ENCODE measurements around the gene RGS4.
A peak's percentile ranks its signal among the peaks of the same experiment; 100 is the strongest.
"Not testable (repeated sequence)": the region's sequence is repeated elsewhere in the genome, so short reads cannot be mapped to it uniquely, and the experiment has no call there.

The RGS4 gene

DNA sequence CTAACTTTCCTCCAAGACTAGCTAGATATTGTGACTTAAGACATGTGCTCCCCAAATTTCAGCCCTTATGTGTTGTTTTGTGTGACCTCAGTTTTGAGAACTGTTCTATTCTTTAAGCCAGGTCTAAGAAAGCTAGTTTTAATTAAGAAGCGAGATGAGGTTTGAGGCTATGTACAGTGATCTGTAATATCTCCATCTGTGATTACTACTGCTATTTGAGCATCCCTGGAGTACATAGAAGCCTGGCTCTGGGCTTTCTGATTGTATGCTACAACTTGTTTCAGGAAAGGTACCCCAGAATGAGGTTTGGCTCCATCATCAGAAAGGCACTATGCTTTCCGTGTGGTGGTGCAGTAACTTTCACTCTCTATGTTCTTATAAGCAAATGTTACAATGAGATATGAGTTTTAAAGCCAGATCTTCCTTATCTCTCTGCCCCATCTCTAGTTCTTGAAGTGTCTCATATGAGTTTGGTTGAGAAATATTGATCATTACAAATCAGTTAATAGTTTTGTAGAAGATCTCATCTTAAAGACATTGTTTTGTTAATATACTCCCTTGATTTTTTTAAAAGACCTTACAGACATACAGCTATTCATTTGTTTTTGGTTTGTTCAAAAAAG is 605 bp downstream of the RGS4 start:
- no peak for DNase-seq

GRCh38 chr1:163071405-163072255 is 2.5 kb downstream of the RGS4 start:
- peak; percentile 36 for DNase-seq

DNA sequence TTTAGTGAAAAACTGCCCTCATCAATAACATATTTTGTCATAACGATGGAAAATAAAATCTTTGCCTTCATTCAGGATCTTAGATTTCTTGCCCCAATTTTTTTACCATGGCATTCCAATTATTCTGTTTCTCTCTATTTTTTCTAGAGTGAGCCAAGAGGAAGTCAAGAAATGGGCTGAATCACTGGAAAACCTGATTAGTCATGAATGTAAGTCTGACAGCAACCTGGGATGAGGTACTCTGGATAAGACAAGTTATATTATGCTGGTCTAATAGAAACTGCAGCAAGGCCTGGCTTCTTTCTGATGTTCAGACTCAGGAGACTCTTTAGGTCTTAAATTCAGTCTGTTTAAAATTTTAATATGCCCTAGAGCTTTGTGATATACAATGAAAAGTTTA is 3.5 kb downstream of the RGS4 start:
- DNase-seq, result no peak

- DNase-seq, result no peak
These were observed 4.8 kb downstream of the RGS4 start for GRCh38 chr1:163074004-163074403.

DNA sequence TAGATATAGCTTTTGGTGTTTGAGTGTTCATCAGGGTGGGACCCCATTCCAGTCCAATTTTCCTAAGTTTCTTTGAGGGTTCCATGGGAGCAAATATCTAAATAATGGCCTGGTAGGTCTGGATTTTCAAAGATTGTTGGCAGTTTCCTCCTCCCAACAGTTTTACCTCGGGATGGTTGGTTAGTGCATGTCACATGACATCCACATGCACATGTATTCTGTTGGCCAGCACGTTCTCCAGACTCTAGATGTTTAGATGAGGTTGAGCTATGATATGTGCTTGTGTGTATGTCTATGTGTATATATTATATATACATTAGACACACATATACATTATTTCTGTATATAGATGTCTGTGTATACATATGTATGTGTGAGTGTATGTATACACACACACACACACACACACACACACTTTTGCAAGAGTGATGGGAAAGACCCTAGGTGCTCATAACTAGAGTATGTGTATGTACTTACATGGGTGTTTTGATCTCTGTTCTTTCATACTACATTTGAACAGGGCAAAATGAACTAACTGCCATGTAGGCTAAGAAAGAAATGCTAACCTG is 5.6 kb downstream of the RGS4 start:
- no peak for DNase-seq

GRCh38 chr1:163076044-163076443 is 6.9 kb downstream of the RGS4 start:
- no peak for DNase-seq

DNA sequence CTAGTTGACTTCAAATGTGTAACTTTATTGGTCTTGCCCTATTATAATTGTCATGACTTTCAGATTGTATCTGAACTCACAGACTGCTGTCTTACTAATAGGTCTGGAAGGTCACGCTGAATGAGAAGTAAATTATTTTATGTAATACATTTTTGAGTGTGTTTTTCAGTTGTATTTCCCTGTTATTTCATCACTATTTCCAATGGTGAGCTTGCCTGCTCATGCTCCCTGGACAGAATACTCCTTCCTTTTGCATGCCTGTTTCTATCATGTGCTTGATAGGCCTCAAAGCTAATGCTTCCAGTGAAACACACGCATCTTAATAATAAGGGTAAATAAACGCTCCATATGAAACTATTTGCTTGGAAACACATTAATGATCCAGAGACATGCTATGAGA is 7.3 kb downstream of the RGS4 start:
- no peak for DNase-seq

DNA sequence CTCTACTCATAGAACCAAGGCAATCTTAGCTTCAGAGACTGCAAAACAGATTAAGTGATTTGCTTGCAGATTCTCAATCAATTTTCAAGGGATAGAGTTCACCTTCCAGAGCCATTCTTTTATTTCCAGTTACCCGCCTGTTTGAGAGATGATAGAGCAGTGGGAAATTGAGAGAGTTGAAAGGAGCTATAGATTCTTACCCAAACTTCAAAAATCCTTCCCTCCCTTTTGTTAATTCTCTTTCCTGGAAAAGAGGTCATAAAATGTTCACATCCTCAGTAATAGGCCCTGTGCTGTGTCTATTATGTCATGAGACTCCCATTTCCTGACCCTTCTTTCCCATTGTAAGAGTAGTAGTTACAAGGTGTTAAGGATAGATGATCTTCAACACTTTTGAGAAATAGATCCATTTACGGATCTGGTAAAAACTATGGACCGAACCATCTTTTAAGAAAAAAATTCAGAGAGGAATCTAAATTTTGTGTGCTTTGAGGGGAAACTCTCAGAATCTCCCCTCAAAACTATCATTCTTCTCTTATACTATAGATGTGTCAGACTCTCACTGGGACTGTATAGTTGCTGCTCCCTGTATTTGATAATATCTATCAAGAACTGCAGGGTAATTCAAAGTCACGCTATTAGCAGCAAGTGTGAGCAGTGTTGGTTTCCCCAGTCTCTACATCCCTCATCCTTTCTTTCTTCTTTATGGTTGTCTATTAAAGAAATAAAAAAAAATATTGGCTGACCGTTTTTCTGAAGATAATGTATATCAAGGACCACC is 8.0 kb downstream of the RGS4 start:
- DNase-seq, result no peak

- no peak for DNase-seq
These were observed 13.8 kb downstream of the RGS4 start for GRCh38 chr1:163082971-163083370.

- DNase-seq, result no peak
These were observed 14.5 kb downstream of the RGS4 start for GRCh38 chr1:163083690-163084089.

DNA sequence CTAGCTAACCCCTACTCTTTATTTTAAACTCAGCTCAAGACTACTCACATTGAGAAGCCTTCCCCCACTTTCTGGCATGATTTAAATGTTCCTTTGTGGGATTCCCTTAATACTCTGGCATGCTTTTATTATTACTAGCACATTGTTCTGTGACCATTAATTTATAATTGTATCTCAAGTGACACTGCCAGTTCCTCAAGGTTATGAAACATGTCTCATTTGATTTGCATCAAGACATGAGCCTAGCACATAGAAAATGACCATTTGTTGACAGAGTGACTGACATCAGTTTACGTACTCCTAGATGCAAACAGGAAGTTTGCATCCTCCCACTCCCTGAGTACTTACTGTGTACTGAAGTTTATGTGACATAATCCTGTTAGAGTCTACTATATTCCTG is 15.2 kb downstream of the RGS4 start:
- no peak for DNase-seq

DNA sequence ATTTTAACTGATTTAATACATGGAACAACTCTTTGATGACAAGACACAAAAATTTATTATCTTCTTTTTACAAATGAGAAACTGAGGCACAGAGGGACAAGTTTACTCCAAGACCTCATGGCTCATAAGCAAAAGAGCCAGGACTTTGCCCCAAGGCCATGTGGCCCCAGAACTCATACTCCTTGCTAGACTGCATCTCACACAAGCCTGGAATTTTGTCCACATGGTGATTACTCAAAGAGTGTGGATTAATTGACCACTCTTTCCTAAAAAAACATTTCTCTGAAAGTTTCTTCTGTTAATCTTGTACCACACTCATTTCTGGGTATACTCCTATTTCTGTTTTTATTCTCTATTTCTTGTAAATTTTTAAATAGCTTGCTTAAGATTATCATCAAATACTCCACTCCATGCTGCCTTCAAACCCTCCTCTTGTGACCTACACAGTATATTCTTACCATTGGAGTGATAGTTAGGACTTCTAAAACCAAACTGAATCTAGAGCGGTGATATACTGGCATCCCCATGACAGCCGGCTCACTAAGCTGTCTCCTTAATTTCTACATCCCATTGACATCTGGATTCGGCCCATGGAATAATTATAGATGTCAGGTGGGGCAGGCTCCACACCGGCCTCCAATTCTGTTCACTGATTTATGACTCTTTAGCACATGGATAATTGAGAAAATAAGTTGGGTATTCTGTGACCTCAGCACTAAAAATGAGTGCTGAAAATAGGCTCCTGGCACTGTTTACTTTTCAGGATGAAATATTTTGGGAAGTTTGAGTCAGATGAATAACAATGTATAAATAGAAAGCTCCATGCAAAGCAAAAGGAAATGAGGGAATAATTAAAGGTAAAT is 16.1 kb downstream of the RGS4 start:
- no peak for DNase-seq

GRCh38 chr1:163085904-163086268 is 16.7 kb downstream of the RGS4 start:
- no peak for DNase-seq

DNA sequence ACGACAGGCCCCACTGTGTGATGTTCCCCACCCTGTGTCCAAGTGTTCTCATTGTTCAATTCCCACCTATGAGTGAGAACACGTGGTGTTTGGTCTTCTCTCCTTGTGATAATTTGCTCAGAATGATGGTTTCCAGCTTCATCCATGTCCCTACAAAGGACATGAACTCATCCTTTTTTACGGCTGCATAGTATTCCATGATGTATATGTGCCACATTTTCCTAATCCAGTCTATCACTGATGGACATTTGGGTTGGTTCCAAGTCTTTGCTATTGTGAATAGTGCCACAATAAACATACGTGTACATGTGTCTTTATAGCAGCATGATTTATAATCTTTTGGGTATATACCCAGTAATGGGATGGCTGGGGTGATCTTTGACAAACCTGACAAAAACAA is 20.0 kb downstream of the RGS4 start:
- not testable (repeated sequence) for DNase-seq

DNA sequence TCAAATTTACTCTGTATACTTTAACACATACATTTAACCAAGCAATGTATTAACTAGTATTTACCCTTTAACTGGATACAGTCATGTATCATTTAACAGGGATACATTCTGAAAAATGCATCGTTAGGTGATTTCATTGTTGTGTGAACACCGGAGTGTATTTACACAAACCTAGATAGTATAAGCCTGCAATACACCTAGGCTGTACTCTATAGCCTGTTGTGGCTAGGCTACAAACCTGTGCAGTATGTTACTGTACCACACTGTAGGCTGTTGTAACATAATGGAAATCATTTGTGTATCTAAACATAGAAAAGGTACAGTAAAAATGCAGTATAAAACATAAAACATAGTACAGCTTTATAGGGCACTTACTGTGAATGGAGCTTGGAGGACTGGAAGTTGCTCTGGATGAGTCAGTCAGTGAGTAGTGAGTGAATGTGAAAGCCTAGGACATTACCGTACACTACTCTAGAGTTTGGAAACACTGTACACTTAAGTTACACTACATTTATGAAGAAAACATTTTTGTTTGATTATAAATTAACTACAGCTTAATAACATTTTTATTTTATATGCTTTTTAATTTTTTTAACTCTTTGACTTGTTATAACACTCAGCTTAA is 21.3 kb downstream of the RGS4 start:
- DNase-seq, result no peak

GRCh38 chr1:163093169-163093568 is 24.0 kb downstream of the RGS4 start:
- no peak for DNase-seq

DNA sequence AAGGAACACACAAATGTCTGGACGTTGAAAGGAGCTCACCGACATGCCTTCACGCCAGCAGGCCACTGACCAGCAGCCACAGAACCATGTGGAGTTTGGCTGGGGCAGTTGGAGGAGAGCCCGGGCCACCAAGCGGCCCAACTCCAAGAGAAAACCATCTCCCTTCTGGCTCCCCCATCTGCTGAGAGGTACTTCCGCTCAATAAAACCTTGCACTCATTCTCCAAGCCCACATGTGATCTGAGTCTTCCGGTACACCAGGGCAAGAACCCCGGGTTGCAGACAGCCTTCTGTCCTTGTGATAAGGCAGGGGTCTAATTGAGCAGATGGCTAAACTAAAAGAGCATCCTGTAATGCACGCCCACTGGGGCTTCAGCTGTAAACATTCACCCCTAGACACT is 24.4 kb downstream of the RGS4 start:
- DNase-seq, result no peak

- DNase-seq, result no peak
These were observed 25.0 kb downstream of the RGS4 start for GRCh38 chr1:163094182-163094581.

DNA sequence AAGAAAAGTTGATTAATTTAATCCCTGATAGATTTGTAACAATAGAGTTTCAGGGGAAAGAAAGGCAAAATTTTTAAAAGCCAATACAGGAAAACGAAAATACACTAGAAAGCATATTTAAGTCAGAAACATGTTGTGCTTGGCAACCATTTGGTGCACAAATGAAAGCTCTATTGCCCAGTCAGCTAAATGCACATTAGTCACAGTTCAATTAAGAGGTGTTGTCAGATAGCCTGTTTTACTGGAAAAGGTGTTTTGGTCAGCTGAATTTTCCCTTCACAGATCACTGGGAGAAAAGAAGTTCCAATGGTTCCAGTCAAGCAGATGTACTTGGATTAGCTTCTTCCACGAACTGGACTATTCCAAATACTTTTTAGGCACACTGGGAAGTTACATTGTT is 25.4 kb downstream of the RGS4 start:
- no peak for DNase-seq

- DNase-seq, result no peak
These were observed 26.1 kb downstream of the RGS4 start for GRCh38 chr1:163095213-163095612.

- DNase-seq, result no peak
These were observed 33.4 kb downstream of the RGS4 start for GRCh38 chr1:163102590-163102989.
